ENCODE results near the gene ATRNL1. TPM values are rescaled to one million over a fixed set of nuclear protein-coding genes. Genes with fewer than 3 reads are reported as not detected.

Gene ATRNL1
- total and polyA plus RNA-seq, 7 experiments from 2014 or later, result 0.46 to 1.0 TPM; not detected in 5

DNA sequence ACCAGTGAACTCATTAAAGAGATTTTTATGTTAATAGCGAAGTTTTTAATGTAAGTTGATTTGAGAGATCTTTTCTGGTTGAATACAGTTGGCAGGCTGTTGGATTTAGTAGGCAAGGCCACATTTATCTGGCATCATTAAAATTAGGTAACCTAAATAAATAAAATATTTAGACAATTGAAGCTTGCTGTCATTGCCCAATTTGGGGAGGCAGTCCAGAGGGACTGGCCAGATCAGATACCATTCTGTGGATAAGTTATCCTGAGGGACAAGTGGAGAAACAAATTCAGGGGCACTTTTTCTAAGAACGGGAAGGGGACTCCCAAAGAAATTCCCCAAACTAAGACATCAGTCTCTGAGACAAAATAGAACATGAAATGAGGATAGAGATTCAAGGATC, 782.0 kb downstream of the ATRNL1 start:
- H3K27me3 Mint-ChIP-seq, result peaks cover 0 to 6% (median 0%) of the 10 kb centered on the region in 5 donors
- H3K9me3 Mint-ChIP-seq, result peaks cover 0 to 6% (median 2%) of the 10 kb centered on the region in 11 donors
- no peaks in the 10 kb centered on the region for H3K4me1 Mint-ChIP-seq
- ChIA-PET CTCF (no interaction called here), POLR2A (no interaction called here)
- no peaks in the 10 kb centered on the region for H3K27me3 ChIP-seq (ENCODE audit: control insufficient read depth in 2 of 2, insufficient read depth in 2 of 2, low read length in 2 of 2)
- no peak overlapping the region for H3K4me3 Mint-ChIP-seq
- H3K4me3 ChIP-seq (ENCODE audit: low read length), result no peak overlapping the region
- no peaks in the 10 kb centered on the region for H3K36me3 Mint-ChIP-seq
- intact Hi-C loops (cut with micrococcal nuclease), result no loop called here
- ATAC-seq (no peak), DNase-seq (no peak)
- no peak overlapping the region for H3K27ac ChIP-seq (ENCODE audit: low read depth, low read length)
- H3K9me3 ChIP-seq (ENCODE audit: control insufficient read depth in 2 of 3, low read length in 3 of 3), result no peaks in the 10 kb centered on the region
- no peak overlapping the region for H3K27ac Mint-ChIP-seq
- no peaks in the 10 kb centered on the region for H3K36me3 ChIP-seq (ENCODE audit: control insufficient read depth in 2 of 3, insufficient read depth in 3 of 3, low read length in 3 of 3)
- no peaks in the 10 kb centered on the region for H3K4me1 ChIP-seq (ENCODE audit: control insufficient read depth in 2 of 2, insufficient read depth in 2 of 2, low read length in 2 of 2)

DNA sequence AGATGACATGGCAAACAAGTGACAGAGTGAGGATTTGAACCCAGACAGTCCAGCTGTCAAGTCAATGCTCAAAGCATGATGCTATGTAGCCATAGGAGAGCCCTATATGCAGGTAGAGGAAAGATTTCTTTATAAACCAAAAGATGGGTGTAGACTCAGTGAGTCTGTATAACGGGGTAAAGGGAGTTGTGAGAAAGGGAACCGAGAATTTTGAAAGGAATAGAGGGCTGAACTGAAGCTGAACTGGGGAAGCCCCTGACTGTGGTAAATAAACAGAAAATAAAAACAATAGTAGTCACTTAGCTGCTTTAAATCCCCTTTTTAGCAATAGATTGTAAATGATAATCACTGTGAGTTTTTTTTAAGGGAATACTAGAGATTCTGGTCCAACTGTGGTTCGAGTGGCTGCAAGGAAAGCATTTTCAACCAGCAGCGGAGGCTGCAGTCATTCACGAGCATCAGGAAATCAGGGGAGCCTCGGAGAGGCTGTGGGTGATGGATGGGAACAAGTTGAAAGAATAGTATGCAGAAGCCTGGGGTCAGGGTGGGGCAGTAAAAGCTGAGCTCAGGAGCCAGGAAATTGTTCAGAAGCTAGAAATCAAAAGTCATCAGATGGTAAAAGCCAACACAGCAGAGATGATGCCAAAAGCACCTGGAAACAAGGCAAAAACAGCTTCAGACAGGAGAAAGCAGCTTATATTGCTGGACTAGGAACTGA, 786.4 kb downstream of the ATRNL1 start:
- POLR2A ChIA-PET, result no interaction called here
- H3K9me3 Mint-ChIP-seq, result peaks cover 0 to 7% (median 0%) of the 10 kb centered on the region in 11 donors
- no peak overlapping the region for H3K27ac ChIP-seq (ENCODE audit: low read depth, low read length)
- no peak for DNase-seq
- H3K36me3 Mint-ChIP-seq, result no peaks in the 10 kb centered on the region
- no peaks in the 10 kb centered on the region for H3K9me3 ChIP-seq (ENCODE audit: control insufficient read depth in 2 of 3, low read length in 3 of 3)
- CTCF ChIA-PET, result no interaction called here
- H3K27me3 ChIP-seq (ENCODE audit: control insufficient read depth in 2 of 2, insufficient read depth in 2 of 2, low read length in 2 of 2), result no peaks in the 10 kb centered on the region
- ATAC-seq, result no peak
- H3K4me1 Mint-ChIP-seq, result no peaks in the 10 kb centered on the region
- no peak overlapping the region for H3K4me3 ChIP-seq (ENCODE audit: low read length)
- no peak overlapping the region for H3K4me3 Mint-ChIP-seq
- H3K27me3 Mint-ChIP-seq, result no peaks in the 10 kb centered on the region
- H3K4me1 ChIP-seq (ENCODE audit: control insufficient read depth in 2 of 2, insufficient read depth in 2 of 2, low read length in 2 of 2), result no peaks in the 10 kb centered on the region
- intact Hi-C loops (cut with micrococcal nuclease), result no loop called here
- H3K36me3 ChIP-seq (ENCODE audit: control insufficient read depth in 2 of 3, insufficient read depth in 3 of 3, low read length in 3 of 3), result no peaks in the 10 kb centered on the region
- no peak overlapping the region for H3K27ac Mint-ChIP-seq

DNA sequence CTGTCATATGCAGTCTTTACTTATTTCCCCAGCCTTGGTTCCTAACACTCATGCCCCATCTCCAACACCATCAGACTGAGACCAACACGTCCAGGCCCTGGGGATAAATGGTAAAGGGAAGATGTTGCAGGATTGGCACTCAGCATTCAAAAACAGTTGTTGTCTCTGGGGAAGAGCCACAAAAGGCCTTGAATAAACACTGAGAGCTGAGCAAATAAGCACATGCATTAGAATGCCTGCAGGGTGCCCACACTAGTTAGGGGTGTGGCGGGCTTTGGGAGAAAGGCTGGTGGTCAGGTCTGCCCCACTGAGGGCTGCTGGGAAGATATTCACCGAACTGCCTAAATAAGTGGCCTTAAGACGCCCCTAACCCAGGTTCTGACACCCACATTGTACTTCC, 788.9 kb downstream of the ATRNL1 start:
- intact Hi-C loops (cut with micrococcal nuclease), result no loop called here
- Histone ChIP-seq H3K4me3 (ENCODE audit: low read length) (no peak overlapping the region), H3K36me3 (ENCODE audit: control insufficient read depth in 2 of 3, insufficient read depth in 3 of 3, low read length in 3 of 3) (no peaks in the 10 kb centered on the region), H3K27ac (ENCODE audit: low read depth, low read length) (no peak overlapping the region), H3K4me1 (ENCODE audit: control insufficient read depth in 2 of 2, insufficient read depth in 2 of 2, low read length in 2 of 2) (no peaks in the 10 kb centered on the region), H3K27me3 (ENCODE audit: control insufficient read depth in 2 of 2, insufficient read depth in 2 of 2, low read length in 2 of 2) (no peaks in the 10 kb centered on the region), H3K9me3 (ENCODE audit: control insufficient read depth in 2 of 3, low read length in 3 of 3) (no peaks in the 10 kb centered on the region)
- no peaks in the 10 kb centered on the region for H3K36me3 Mint-ChIP-seq
- H3K27ac Mint-ChIP-seq, result no peak overlapping the region
- no peak for DNase-seq
- H3K9me3 Mint-ChIP-seq, result peaks cover 0 to 7% (median 0%) of the 10 kb centered on the region in 11 donors
- ChIA-PET POLR2A (no interaction called here), CTCF (no interaction called here)
- H3K27me3 Mint-ChIP-seq, result no peaks in the 10 kb centered on the region
- ATAC-seq, result no peak
- H3K4me3 Mint-ChIP-seq, result no peak overlapping the region
- H3K4me1 Mint-ChIP-seq, result no peaks in the 10 kb centered on the region

DNA sequence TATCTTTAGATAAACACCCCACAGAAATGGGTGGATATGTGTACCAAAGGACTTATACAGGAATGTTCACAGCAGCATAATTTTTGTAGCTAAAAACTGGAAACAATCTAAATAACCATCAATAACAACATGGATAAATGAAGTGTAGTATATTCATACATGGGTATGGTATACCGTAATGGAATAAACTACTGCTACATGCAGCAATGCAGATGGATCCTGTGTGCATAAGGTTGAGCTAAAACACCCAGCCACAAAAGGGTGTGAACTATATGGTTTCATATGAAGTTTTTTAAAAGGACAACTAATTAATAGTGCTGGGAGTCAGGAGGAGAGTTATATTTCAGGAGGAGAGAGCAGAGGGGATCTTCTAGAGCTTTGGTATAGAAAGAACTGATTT, 790.2 kb downstream of the ATRNL1 start:
- DNase-seq (no peak), ATAC-seq (no peak)
- H3K4me1 Mint-ChIP-seq, result no peaks in the 10 kb centered on the region
- H3K27ac Mint-ChIP-seq, result no peak overlapping the region
- H3K4me3 Mint-ChIP-seq, result no peak overlapping the region
- Histone ChIP-seq H3K27me3 (ENCODE audit: control insufficient read depth in 2 of 2, insufficient read depth in 2 of 2, low read length in 2 of 2) (no peaks in the 10 kb centered on the region), H3K27ac (ENCODE audit: low read depth, low read length) (no peak overlapping the region), H3K4me1 (ENCODE audit: control insufficient read depth in 2 of 2, insufficient read depth in 2 of 2, low read length in 2 of 2) (no peaks in the 10 kb centered on the region), H3K9me3 (ENCODE audit: control insufficient read depth in 2 of 3, low read length in 3 of 3) (no peaks in the 10 kb centered on the region), H3K36me3 (ENCODE audit: control insufficient read depth in 2 of 3, insufficient read depth in 3 of 3, low read length in 3 of 3) (no peaks in the 10 kb centered on the region), H3K4me3 (ENCODE audit: low read length) (no peak overlapping the region)
- peaks cover 0 to 13% (median 0%) of the 10 kb centered on the region in 11 donors for H3K9me3 Mint-ChIP-seq
- intact Hi-C loops (cut with micrococcal nuclease), result no loop called here
- H3K36me3 Mint-ChIP-seq, result no peaks in the 10 kb centered on the region
- no peaks in the 10 kb centered on the region for H3K27me3 Mint-ChIP-seq
- POLR2A ChIA-PET, result no interaction called here
- CTCF ChIA-PET, result no interaction called here

DNA sequence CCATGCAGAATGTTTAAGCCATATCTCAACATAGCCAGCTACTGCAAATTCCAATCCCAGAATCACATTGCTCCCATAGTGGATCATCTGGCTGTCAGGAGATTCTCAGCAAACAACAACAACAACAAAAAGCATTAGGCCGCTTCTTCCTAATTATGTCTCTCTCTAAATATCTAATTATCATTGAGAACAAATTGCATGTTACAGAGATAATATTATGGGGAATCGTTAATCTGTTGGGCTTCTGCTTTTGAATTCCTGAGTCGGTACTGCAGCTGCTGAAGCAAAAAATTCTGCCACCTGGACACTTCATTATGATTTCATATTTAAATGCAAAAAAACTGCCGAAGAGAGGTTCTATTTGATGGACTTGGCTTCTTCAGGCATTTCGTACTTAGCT, 791.2 kb downstream of the ATRNL1 start:
- no peaks in the 10 kb centered on the region for H3K4me1 Mint-ChIP-seq
- intact Hi-C loops (cut with micrococcal nuclease), result no loop called here
- H3K27me3 Mint-ChIP-seq, result no peaks in the 10 kb centered on the region
- no peaks in the 10 kb centered on the region for H3K4me1 ChIP-seq (ENCODE audit: control insufficient read depth in 2 of 2, insufficient read depth in 2 of 2, low read length in 2 of 2)
- peaks cover 0 to 14% (median 0%) of the 10 kb centered on the region in 11 donors for H3K9me3 Mint-ChIP-seq
- H3K9me3 ChIP-seq (ENCODE audit: control insufficient read depth in 2 of 3, low read length in 3 of 3), result no peaks in the 10 kb centered on the region
- H3K27me3 ChIP-seq (ENCODE audit: control insufficient read depth in 2 of 2, insufficient read depth in 2 of 2, low read length in 2 of 2), result no peaks in the 10 kb centered on the region
- no peaks in the 10 kb centered on the region for H3K36me3 Mint-ChIP-seq
- H3K36me3 ChIP-seq (ENCODE audit: control insufficient read depth in 2 of 3, insufficient read depth in 3 of 3, low read length in 3 of 3), result no peaks in the 10 kb centered on the region
- H3K27ac Mint-ChIP-seq, result no peak overlapping the region
- ChIA-PET POLR2A (no interaction called here), CTCF (no interaction called here)
- no peak overlapping the region for H3K4me3 ChIP-seq (ENCODE audit: low read length)
- H3K4me3 Mint-ChIP-seq, result no peak overlapping the region
- ATAC-seq (no peak), DNase-seq (no peak)
- H3K27ac ChIP-seq (ENCODE audit: low read depth, low read length), result no peak overlapping the region

DNA sequence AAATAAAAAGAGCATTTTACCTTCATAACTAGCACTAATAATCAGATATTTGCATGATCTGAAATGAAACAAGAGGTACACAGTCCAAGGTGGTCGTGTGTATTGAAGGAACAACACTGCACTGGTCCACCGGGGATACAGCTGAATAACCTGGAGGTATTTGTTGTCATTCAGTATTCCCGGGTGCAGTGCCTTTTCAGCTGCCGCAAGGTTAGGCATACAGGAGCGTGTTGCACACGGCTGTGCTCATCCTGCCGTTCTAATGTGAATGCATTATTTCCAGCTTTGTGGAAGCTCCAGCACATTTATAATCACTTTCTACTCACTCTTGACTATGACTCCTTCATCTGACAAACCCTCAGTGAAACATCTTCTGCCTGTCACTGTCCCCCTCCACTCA, 802.0 kb downstream of the ATRNL1 start:
- Histone ChIP-seq H3K36me3 (ENCODE audit: control insufficient read depth in 2 of 3, insufficient read depth in 3 of 3, low read length in 3 of 3) (no peaks in the 10 kb centered on the region), H3K27ac (ENCODE audit: low read depth, low read length) (no peak overlapping the region), H3K4me3 (ENCODE audit: low read length) (no peak overlapping the region), H3K4me1 (ENCODE audit: control insufficient read depth in 2 of 2, insufficient read depth in 2 of 2, low read length in 2 of 2) (no peaks in the 10 kb centered on the region), H3K9me3 (ENCODE audit: control insufficient read depth in 2 of 3, low read length in 3 of 3) (no peaks in the 10 kb centered on the region), H3K27me3 (ENCODE audit: control insufficient read depth in 2 of 2, insufficient read depth in 2 of 2, low read length in 2 of 2) (no peaks in the 10 kb centered on the region)
- Mint-ChIP-seq H3K36me3 (no peaks in the 10 kb centered on the region), H3K4me1 (no peaks in the 10 kb centered on the region), H3K4me3 (no peak overlapping the region), H3K27ac (no peak overlapping the region), H3K27me3 (no peaks in the 10 kb centered on the region), H3K9me3 (peaks cover 0 to 9% (median 0%) of the 10 kb centered on the region in 11 donors)
- no peak for ATAC-seq
- DNase-seq, result no peak
- intact Hi-C loops (cut with micrococcal nuclease), result no loop called here
- ChIA-PET POLR2A (no interaction called here), CTCF (no interaction called here)

DNA sequence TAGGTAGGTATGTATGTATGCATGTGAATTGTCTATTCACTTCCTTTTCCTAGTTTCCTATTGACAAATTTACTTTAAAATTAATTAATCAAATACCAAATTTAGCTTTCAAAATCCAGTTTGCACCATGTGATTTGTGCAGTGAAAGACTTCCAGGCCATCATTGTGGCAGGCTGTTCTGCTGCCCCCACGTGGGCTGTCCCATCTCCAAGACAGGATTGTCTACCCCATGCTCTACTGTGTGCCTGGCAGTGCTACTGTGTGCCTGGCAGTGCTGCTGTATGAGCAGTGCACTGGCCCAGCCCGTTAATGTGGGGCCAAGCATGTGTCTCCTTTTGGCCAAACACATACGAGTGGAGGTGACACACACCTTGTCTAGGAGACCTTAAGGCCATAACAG, 805.1 kb downstream of the ATRNL1 start:
- no peaks in the 10 kb centered on the region for H3K36me3 ChIP-seq (ENCODE audit: control insufficient read depth in 2 of 3, insufficient read depth in 3 of 3, low read length in 3 of 3)
- DNase-seq, result no peak
- ATAC-seq, result peak; percentile 22
- H3K27me3 Mint-ChIP-seq, result no peaks in the 10 kb centered on the region
- H3K4me3 ChIP-seq (ENCODE audit: low read length), result no peak overlapping the region
- CTCF ChIA-PET, result no interaction called here
- H3K9me3 ChIP-seq (ENCODE audit: control insufficient read depth in 2 of 3, low read length in 3 of 3), result no peaks in the 10 kb centered on the region
- no peak overlapping the region for H3K27ac Mint-ChIP-seq
- POLR2A ChIA-PET, result no interaction called here
- no peaks in the 10 kb centered on the region for H3K4me1 Mint-ChIP-seq
- H3K27ac ChIP-seq (ENCODE audit: low read depth, low read length), result no peak overlapping the region
- H3K9me3 Mint-ChIP-seq, result peaks cover 0 to 5% (median 0%) of the 10 kb centered on the region in 11 donors
- H3K36me3 Mint-ChIP-seq, result no peaks in the 10 kb centered on the region
- no peaks in the 10 kb centered on the region for H3K27me3 ChIP-seq (ENCODE audit: control insufficient read depth in 2 of 2, insufficient read depth in 2 of 2, low read length in 2 of 2)
- H3K4me3 Mint-ChIP-seq, result no peak overlapping the region
- intact Hi-C loops (cut with micrococcal nuclease), result no loop called here
- no peaks in the 10 kb centered on the region for H3K4me1 ChIP-seq (ENCODE audit: control insufficient read depth in 2 of 2, insufficient read depth in 2 of 2, low read length in 2 of 2)
